ENCODE results near the gene SRSF12.

DNA sequence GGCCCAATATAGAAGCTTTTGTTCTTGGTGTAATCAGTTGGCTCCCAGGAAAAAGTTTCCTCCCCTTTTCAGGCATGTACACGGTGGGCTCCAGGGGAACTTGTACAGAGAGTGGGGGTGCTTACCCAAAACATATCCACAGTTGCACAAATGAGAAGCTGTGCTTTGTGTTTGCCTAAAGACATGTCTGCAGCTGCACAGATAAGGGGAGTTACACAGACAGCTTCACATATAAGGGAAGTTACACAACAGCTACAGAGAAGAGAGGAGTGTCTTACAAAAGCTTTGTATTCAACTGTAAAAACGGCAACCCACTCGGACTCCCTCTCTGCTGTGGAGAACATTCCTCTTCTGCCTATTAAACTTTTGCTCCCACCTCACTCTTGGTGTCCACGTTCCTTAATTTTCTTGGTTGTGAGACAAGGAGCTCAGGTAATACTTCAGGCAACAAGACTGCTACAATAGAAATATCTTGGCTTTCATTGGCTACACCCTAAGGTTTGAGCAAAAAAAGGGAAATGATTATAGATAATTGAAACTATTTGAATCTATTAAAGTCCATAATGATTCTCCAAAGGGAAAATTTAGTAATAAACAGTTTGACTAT lies 44.8 kb downstream of the SRSF12 start:
- TF ChIP-seq, protein P1, sequence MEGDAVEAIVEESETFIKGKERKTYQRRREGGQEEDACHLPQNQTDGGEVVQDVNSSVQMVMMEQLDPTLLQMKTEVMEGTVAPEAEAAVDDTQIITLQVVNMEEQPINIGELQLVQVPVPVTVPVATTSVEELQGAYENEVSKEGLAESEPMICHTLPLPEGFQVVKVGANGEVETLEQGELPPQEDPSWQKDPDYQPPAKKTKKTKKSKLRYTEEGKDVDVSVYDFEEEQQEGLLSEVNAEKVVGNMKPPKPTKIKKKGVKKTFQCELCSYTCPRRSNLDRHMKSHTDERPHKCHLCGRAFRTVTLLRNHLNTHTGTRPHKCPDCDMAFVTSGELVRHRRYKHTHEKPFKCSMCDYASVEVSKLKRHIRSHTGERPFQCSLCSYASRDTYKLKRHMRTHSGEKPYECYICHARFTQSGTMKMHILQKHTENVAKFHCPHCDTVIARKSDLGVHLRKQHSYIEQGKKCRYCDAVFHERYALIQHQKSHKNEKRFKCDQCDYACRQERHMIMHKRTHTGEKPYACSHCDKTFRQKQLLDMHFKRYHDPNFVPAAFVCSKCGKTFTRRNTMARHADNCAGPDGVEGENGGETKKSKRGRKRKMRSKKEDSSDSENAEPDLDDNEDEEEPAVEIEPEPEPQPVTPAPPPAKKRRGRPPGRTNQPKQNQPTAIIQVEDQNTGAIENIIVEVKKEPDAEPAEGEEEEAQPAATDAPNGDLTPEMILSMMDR (IDR thresholded peaks at IDR 0.05): no peak
- TF ChIP-seq POLR2A (IDR thresholded peaks at IDR 0.05): no peak

Data from esophagus squamous epithelium (tissue), 4 donors.